ENCODE results near the gene UBE2E3.
"Not testable (repeated sequence)": the region's sequence is repeated elsewhere in the genome, so short reads cannot be mapped to it uniquely, and the experiment has no call there.

Gene UBE2E3

DNA sequence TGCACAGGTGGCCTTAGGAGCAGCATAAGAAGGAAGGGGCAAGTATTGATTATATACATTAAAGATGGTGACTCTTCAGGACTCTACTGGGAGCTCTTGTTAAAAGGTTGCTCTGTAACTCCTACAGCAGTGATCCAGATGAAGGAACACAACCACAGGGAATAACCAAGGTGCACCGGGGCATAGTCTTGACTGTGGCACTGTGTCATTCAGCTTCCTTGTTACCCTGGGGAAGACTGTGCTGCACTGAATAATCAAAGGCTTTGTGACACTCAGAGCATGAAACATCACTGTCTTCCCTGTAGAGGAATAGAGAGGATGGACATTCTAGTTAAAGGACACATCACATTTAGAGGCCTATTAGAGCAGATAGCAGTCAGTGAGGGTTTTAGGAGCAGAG is 105.3 kb downstream of the UBE2E3 start:
- no peak for DNase-seq

DNA sequence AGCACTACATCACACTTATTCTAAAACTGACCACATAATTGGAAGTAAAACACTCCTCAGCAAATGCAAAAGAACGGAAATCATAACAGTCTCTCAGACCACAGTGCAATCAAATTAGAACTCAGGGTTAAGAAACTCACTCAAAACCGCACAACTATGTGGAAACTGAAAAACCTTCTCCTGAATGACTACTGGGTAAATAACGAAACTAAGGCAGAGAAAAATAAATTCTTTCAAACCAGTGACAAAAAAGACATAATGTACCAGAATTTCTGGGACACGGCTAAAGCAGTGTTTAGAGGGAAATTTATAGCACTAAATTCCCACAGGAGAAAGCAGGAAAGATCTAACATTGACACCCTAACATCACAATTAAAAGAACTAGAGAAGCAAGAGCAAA is 111.5 kb downstream of the UBE2E3 start:
- DNase-seq = not testable (repeated sequence)

DNA sequence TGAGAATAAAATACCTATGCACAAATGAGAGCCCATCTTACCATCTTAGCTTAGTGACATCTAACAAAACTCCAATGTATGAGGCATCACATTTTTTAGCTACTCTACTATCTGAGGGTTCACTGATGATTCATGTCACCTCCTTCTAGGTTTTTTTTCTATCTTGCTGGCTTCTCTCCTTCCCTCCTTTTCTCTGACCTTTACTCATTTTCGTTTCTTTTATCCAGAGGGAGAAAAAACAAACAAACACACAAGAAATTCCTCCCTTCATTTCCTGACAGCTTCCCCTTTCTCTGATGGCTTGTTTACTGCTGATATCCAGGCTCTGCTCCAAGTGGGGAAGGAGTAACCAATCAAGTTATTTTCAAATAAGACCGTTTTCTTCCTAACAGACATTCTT is 115.1 kb downstream of the UBE2E3 start:
- DNase-seq = no peak

DNA sequence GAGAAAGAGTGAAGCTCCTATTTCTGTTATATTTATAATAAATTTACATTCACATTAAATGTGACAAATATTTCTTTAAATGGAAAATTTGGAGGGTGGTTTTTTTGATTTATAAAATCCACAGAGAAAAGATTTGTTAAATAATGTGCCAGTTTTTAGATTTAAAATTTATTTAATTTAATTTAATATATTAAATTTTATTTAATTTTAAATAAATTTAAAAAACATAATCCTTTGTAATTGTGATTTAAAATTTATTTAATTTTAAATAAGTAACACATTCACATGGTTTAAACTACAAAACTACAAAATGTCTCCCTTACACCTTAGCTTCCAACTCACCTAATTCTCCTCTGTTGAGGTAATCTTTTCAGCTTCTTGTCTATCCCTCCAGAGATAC is 123.3 kb downstream of the UBE2E3 start:
- DNase-seq = no peak

DNA sequence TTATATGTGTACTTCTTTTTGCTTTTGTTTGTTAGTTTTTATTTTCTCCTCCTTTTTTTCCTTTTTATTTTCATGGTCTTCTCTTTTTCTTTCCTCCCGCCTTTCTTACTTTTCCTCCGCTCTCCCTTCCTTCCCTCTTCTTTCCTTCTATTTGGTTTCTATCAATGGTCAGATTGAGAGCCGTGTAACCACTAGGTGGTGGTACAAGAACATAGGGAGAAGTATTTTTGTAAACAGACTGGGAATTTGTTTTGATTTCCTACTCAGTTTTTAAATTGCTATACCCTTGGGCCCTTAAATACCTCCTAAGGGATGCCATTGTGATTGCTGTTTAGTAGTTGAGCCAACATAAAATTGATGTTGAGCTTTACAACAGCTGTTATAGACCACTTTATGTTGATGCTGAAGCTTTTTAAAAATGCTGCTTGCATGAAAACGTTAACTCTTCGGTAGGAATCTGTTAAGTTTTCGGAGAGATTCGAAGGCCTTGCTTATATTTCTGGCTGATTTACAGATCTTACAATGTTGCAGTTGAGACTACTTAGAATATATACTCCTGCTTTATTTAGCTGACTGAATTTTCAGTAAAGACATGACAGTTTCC is 124.2 kb downstream of the UBE2E3 start:
- no peak for DNase-seq

DNA sequence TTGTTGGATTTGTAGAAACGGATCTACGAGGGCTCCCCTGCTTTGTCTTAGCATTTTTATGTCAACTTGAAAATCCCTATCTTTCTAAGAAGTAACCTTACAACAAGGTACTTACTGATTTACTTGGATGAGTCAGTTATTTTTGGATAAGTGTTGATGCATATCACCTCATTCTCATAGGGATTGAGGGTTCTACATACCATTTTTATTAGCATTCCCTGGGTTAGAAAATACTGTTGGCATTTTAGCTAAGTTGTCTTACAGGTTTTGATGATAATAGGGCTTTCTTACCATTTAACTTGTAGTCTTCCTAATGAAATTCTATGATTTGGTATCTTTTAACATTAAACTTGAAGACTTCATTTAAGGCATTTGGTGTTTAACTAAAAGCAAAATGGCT is 125.2 kb downstream of the UBE2E3 start:
- DNase-seq = no peak

DNA sequence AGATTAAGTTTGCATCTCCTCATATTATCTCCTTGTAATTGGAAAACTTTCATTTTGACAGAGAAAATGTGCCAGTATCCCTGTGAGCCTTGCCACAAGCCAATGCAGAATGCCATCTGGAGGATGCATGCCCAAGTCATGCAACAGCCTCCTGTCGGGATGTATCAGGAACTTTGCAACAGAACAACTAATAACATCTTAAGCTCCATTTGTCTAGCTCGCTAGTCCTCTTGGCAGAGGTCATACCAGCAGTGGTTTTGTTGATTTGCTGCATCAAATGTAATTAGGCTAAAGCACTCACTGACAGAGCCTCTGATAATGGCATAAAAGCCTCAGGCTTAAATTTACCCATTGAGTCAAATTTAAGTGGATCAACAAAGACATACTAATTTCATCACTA is 125.8 kb downstream of the UBE2E3 start:
- no peak for DNase-seq

DNA sequence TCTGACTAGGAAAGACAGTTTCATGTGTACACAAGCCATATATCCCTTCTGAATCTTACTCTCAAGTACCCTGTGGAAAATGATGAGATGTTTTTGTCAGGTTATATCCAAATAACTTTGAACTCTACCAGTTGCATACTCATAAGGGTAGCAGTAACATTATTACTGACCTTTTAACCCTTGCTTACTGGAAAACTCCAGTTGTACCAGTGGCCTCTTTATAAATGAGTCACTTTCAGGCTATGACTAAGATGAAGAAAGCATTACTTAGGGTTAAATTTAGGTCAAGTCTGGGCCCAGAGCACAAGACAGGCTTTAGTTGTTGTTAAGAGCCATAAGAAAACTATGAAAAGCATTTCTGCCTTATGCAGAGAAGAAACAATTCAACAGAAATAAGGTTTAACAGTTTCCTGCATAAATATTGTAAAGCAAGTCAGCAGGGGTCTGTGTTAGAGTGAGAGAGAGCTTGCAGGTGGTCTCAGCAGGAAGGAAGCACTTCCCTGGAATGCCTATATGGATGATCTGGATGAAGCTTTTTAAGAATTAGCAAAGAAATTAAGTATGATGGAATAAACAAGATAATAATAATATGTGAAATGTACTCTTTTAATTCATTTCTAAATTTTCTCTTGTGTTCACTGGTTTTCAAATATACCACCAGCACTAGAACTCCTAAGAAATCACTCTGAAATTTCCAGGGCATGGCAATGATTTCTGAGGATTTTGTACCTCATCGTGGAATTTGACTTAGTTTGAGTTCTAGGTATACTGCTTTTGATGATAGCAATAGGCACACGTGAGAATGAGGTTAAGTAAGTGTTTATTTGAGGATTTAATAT is 126.6 kb downstream of the UBE2E3 start:
- DNase-seq = no peak

DNA sequence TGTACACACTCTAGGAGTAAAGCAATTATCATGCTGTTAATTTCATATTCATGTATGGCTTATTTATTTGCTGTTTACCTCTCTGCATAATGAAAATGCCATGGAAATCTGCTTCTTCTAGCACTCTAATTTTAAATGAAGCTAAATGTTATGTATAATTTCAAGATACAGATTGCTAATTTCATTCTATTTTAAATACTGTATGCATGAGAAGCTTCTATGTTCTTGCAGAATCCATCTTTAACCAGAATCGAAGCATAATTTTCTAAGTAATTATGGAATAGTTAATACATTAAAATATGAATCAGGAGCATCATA is 127.2 kb downstream of the UBE2E3 start:
- no peak for DNase-seq

DNA sequence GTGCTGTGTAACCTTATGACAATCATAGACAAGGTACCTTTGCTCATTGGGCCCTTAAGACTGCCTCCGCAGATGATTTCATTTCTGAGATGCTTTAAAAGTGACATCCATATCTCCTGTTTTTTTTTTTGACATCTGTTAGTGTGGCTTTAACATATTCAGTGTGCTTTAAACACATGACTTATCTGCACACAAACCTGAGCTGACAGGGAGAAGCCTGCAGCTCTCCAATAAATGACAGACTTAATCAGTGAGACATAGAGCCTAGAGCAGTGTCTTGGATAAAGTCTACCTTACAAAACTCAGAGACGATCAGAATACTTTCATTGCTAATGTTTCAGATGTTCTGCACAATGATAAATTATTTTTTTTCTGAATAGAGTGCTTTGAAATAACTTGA is 130.7 kb downstream of the UBE2E3 start:
- DNase-seq = no peak

DNA sequence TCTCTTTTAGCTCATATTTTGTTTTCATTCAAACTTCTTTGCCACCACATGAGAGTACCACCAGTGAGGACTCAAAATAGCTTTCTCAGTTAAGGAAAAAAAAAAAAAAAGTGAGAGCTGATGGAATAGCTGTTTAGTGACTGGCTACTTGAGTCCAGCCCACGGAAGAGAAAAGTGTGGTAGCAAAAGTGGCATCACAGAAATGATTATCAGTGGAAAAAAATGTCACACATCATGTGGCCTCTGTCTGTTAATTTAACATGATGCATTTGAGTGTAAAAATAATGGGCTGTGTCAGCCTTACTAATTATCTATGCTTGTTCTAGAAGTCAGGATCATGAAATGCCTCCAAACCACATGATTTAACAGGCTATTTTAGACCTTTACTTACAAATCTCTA is 132.5 kb downstream of the UBE2E3 start:
- DNase-seq = no peak

All from activated CD8-positive, alpha-beta memory T cell treated with anti-CD3 and anti-CD28 coated beads for 24 hours (primary cell).